HG03095 (cell line): Measurements from ENCODE around the gene COL9A2.

Experiments used
- ATAC-seq: cut with Tn5 transposase; IDR thresholded peaks from one replicate; pipeline ENCODE4 v1.9.1; 2021; ENCODE audit warnings: moderate library complexity; ENCODE audit not compliant: unreplicated experiment

COL9A2 gene

DNA sequence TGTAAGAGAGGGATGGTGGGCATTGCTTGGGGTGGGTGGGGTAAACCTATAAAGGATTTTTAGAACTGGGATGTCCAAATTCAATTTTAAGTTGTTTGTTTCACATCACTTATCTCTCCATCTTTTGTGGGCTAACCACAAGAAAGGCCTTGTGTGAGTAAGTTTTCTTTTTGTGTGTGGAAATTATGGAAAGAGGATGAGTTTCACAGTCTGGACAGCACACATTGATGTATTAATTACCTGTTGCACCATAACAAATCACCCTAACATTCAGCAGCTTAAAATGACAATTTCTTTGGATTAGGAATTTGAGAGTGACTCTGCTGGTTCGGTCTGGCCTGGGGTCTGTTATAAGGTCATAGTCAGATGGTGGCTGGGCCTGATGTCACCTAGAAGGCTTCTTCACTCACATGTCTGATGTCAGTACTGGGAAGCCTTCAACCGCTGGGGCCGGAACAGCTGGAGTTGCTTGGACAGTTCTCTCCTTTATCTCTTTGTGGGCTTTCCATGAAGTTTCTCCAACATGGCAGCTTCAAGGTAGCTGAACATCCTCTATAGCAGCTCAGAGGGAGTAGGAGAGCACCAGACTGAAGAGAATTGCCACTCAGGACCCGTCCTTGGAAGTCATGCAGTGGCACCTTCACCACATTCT lies 2.0 kb upstream of the COL9A2 start:
- no peak for ATAC-seq

DNA sequence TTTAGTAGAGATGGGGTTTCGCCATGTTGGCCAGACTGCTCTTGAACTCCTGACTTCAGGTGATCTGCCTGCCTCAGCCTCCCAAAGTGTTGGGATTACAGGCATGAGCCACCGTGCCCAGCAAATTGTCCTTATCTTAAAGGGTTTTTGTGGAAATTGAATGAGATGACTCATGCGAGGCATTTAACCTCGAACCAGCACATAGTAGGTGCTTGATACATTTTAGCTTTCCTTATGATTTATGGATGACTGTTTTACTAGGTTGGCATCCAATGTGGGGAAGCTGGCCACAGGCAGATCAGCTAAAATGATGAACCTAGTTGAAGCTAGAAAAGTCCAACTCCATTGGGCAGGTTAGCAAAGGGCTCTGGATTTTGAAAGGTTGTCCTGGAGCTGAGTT lies 1.4 kb upstream of the COL9A2 start:
- no peak for ATAC-seq

DNA sequence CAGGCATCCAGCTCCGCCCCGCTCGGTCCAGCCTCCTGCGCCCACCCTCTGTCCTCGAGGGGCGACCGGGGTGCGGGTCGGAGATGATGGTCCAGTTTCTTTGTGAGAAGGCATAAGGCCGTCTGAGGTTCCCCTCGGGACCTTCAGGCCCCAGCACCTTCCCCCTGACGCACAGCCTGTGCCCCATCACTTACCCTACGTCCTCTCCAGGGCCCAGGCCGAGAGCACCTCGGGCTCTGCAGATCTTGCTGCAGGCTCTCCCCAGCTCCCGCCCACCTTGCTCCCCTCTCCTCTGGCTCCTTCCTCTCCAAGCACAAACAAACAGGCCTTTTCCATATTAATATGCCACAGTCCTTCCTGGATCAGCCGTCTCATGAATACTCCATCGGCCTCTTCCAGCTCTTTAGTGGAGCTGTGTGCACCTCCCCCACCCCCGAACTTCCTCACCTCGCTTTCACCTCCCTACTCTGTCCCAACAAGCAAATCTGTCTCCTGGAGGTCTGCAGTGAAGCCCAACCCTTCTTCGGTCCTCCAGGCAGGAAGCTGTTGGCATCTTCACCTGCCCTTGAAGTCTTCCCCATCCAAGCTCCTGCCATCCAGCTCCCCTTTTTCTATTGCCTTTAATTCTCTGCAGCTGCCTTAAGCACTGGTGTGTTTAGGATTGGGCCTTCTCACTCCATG lies 448 bp upstream of the COL9A2 start:
- ATAC-seq = no peak

DNA sequence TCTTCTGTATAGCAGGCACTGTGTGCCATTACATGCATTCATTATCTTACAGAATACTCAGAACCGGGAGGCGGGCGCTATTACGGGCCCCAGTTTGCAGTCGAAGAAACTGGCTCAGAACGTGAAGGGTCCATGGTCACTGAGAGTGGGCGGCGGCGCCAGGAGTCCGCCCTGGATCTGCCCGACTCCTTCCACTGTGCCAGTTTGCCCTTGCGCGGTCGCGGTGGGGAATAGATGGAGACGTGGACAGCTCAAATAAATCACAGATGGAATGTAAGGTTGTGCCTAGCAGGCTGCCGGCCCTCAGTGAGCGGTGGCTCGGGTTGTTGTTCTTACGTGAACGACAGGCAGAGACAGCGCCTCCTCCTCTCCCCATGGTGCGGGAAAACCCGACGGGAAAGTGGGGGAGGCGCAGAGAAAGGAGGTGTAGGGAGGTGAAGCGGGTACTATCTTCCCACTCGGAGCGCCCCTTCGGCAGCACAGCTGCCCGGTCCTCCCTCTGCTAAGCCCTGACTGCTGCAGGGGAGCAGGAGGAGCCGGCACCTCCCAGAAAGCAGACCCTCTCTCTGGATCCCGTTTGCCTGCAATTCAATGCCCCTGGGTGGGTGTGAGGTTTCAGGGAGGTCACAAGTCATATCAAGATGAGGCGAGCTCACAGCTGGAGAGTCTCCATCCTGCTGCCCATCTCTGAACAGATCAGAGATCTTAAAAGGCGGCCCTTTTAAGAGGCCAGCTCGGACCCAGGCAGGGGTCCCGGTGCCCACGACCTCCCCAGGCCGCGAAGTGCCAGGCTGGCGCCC lies 1.1 kb downstream of the COL9A2 start:
- no peak for ATAC-seq

DNA sequence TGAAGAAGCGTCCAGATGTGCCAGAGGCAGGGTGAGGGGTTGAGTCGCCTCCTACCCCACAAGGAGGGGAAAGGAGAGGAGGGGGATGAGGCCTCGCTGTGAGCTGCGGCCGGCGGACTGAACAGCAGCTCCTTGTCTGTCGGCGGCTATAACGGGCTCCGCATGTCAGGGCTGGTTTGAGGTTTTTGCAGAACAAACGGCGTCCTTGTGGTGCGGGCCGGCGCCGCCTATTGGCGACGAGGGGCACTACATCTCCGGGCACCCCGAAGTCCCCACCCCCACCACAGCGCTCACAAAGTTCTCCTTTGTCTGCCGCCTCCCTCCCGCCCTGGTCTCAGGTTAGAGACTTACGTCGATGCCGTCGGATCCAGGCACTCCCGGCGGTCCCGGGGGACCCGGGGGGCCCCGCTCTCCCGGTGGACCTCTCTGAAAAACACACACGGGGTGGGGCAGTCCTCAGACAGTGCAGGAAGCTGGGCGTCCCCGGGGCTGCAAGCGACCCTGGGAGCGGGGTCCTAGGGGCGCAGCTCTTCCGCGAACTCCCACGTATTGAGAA lies 1.8 kb downstream of the COL9A2 start:
- ATAC-seq = no peak

DNA sequence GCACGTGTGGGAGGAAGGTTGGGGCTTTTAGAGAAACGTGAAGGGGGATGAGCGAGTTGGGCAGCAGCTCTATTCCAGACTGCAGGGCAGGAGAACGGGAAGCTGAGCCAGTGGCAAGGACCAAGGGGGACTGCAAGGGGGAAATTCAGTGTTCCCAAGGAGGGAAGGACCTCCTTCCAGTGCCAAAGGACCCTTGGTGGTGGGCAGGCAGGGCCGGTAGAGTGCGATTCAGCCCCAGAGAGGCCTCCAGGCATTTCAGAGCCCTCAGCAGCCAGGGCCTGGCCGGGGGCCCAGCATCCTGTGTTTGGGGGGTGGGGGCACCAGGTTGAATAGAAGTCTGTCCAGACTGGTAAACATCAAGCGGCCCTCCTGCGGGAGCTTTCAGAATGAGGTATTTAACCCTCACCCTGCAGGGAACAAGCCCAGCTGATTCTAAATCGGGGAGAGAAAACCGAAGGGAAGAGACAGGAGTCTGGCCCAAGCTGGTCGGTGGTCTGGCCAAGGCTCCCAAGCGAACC lies 2.3 kb downstream of the COL9A2 start:
- ATAC-seq = no peak

DNA sequence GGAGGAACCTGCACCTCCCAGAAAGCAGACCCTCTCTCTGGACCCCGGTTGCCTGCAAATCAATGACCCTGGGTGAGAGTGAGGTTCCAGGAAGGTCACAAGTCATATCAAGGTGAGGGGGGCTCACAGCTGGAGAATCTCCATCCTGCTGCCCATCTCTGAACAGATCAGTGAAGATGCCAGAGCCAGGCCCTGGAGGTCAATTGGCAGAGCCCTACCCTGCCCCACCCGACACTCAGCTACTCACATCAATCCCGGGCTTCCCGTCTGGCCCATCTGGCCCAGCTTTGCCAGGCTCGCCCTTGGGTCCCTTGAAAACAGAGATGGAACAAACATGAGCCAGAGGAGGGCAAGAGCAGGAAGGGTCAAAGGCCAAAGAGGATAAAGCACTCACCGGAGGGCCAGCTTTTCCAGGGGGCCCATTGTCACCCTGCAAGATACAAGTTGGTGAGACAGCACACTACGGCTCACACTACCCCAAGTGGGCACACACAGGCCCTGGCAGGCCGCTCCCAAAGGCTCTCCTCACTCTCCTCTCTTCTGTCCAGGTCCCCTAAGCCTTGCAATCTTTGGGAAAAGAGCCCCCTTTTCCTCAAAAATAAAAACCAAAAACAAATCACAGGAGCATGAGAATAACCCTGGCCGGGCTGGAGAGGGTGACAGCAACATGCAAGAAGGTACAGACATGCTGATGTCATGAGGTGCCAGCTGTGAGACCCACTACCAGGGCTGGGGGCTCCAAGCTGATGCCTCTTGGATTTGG lies 2.9 kb downstream of the COL9A2 start:
- ATAC-seq = no peak

DNA sequence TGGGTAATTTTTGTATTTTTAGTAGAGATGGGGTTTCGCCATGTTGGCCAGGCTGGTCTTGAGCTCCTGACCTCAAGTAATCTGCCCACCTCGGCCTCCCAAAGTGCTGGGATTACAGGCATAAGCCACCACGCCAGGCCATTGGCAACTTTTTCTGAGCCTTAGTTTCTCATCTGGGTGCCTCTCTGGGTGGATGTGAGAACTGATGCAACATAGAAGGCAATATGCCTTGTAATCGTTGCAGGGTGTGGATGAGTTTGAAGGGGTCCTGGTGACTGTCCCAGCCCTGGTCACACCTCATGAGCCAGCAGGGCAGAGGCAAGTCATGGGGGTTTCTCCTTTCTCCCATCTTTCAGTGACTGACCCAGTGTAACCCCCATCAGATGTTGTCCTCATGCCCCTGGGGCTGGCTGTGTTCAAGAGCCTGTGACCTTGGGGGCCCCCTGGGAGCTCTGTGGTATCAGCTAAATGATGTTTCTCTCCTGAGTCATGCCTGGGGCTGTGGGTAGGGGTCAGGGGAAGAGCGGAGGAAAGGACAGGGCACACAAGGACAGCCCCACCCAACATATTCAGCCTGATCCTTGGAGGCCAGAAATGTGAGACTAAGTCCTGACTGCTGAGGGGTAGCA lies 3.6 kb downstream of the COL9A2 start:
- ATAC-seq = no peak

DNA sequence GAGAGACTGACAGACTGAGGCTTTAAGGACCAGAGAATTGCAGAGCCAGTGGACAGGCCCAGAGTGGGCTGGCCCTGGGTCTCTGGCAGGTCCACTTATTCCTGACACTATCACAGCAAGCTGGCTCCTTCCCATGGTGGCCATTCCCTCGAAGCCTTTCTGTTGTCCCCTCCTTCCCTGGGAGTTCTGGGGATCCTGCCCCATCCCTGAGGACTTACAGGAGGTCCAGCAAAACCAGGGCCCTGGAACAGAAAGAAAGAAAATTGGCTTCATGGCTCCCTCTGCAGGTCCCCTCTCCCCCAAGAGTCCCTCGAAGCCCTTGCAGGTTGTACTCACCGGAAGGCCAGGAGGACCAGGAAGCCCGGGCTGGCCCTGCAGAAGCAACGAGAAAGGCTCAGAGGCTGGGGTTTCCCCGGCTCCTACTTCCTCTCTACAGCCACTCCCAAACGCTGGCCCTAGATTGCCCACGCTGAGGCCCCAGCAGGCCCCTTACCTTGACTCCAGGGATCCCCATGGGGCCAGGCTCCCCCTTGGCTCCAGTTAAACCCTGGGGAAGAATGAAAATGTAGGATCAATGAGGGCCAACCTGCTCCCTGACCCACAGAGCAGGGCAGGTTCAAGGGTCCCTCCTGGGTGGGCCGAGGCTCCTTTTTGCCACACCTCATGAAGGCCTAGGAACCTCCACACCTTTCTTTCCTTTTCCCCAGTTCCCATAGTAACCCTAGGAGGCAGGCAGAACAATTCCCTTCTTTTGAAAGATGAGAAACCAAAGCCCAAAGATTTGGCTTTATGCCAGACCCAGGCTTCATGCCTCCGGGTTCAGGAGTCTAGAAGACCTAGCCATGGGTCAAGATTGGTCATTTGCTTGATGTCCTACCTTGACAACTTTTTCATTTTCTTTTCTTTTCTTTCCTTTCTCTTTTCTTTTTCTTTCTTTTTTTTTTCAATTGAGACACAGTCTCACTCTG lies 4.6 kb downstream of the COL9A2 start:
- no peak for ATAC-seq

DNA sequence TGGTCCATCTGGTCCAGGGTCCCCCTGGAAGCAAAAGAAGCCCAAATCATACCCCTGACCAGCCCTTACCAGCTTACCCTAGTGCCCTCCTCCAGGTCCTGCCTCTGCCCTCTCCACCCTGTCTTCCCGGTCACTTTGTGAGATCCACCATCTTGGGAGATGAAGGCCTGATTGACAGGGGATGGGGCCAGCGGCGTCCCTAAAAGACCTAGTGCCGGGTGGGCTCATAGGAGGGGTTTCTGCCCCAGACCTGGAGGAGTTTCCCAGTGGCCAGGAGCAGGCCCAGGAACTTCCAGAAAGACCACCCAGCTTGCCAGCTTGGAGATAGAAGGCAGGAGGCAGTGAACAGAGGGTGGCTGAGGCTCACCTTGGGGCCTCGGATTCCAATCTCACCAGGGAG lies 5.4 kb downstream of the COL9A2 start:
- no peak for ATAC-seq

DNA sequence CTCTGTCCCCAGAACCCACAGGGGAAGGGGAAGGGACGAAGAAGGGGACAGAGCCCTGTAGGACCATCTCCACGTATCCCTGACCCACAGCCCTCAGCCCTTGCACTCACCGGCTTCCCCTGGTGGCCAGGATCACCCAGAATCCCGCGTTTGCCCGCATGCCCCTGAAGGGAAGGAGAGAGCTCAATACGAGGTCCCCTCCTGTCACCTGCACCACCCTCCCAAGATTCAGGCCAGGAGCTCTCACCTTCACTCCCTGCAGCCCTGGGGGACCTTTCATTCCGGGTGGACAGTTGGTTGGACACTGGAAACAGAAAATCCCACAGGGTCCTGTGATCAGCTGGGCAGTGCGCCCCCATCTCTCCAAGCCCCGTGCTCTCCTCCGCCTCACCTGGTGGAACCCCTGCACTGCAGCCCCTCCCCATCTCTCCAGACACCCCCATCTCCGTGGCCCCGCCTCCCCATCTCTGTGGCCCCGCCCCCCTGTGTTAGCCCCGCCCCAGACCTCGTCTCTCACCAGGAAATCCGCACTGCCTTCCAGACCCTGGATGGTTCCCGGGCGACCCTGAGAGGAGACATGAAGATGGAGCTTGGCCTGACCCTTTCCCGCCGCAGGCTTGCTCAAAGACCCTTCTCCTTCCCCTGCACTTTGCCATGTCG lies 6.0 kb downstream of the COL9A2 start:
- ATAC-seq = no peak

DNA sequence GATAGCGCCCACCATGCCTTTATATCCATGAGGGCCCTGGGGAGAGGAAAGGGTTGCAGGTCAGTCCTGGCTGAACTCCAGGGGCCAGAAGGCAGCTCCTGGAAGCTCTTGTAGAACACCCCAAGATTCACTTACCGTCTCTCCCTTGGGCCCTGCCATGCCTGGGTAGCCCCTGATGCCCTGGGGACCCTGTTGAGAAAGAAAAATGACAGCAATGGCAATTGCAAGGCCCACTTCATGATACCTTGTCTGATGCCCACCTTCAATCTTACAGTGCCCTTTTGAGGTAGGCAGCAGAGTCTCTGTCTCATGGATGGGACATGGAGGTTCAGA lies 7.0 kb downstream of the COL9A2 start:
- no peak for ATAC-seq

DNA sequence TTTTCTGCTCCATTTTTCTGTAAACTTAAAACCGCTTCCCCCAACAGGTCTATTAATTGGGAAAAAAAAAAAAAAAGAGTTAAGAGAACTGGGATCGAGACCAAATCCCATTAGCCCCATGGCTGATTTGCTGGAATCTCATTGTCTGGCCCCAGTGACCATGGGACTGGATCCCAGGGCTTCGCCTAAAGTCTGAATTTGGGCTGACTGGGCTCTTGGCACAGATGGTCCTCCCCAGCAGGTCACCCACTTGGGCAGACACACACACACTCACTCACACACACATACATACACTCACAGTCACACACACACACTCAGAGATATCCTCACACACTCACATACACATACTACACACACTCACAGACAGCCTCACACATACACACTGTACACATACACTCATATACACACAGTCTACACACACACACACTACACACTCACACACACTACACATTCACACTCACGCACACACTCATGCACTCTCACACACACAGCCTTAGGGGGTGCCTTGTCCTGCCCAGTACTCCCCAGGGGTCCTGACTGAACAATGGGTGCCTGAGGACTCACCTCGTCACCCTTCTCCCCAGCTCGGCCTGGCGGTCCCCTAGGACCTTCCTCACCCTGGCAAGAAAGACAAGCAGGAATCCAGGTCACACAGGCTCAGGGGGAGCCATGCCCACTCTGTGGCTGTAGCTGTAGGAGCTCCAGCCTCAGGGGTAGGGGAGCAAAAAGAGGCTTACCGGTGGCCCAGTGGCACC lies 7.5 kb downstream of the COL9A2 start:
- no peak for ATAC-seq

DNA sequence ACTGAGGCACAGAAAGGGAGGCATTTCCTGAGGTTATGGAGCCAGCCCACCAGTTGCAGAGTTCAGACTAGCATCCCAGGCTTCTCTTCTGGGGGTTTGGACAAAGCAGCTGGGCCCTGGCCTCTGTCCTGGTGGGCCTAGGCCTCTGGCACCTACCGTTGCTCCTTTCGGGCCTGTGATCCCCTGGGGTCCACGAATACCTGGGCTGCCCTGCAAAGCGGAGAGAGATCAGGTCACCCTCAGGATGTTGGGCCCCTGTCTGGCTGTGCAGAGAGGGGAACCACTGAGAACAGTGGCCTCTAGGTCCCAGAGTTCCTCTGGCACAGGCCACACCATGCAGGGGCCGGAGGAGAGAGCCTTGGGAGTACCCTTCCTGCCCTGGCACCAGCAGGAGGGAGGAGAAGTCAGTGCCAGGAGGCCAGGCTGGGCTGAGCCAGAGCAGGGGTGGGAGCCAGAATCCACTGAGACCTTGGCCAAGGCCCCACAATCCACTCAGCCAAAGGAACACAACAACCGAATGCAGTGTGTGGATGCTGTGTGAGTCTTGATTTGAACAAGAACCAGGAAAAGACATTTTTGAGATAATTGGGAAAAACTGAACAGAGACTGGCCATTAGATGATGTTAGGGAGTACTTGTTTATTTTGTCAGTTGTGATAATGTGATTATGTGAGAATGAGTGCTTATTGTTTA lies 8.9 kb downstream of the COL9A2 start:
- ATAC-seq = no peak

DNA sequence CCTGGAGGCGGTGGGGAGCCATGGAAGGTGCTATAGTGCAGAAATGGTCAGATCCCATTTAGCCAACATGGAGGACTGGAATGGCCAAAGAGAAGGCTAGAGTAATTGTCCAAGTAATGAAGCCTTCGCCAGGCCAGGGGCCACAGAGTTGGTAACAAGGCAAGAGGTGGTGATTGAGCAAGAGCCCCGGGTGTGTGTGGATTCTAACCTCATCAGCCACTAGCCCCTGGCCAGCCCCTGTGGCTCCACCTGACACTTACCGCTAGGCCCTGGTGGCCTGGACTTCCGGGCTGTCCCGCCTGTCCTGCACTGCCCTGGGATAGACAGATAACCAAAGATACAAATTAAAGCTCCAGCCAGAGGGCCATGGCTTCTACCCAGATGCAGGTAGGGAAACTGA lies 9.9 kb downstream of the COL9A2 start:
- no peak for ATAC-seq

DNA sequence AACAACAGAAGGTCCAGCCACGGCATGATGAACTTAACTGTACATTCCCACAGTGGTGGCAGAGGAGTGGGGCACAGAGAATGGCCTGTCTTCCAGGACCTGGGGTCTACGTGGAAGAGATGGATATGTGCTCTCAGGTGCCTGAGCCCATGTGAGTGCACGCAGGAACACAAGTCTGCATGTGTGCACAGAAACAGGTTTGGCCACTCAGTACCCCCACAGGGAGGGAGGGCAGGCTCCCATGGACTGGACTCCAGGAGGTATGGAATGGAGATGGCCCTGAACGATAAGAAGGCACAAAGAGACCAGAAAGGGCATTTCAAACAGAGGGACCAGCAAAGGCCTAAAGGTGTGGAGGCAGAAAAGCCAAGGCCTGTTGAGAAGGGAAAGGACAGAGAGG lies 10.8 kb downstream of the COL9A2 start:
- no peak for ATAC-seq

DNA sequence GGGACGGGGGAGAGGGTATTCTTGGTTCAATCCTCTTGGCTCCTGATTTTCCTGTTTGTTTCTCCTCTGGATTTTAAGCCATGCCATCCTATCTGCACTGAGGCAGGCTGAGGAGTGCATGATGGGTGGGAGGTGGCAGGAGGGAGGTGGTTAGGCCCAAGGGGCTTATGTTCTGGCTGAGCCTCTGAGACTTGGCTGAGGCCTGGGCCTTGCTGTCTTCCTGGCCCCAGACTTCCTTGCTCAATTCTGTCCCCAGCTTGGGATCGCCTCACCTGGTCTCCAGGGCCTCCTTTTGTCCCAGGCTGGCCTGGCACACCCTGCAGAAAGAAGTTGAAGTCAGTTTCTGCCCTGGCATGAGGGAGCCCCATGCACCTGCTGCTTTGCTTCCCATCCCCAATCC lies 11.2 kb downstream of the COL9A2 start:
- ATAC-seq = no peak

DNA sequence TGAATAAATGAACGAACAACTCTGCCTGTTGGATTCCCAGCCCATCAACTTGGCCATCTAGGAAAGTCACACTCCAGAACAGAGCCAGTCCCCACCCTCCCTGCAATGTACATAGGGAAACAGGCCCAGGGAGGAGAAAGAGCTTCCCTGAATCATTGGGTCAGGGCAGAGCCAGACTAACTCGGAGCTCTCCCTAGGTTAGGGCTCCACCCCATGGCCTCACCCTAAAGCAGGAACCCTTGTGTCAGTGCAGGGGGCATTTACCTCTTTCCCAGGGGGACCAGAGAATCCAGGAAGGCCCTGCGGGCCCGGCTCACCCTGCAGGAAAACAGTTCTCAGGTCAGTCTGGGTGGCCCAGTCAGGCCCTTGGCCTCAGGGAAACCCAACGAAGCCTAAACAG lies 11.6 kb downstream of the COL9A2 start:
- no peak for ATAC-seq
